ENCODE results near the gene RAP1GAP.
A peak's percentile ranks its signal among the peaks of the same experiment; 100 is the strongest.

Gene RAP1GAP

GRCh38 chr1:21625390-21626190 is 43.6 kb downstream of the RAP1GAP start:
- no peak for DNase-seq (ENCODE audit: low spot score)

GRCh38 chr1:21624571-21625389 is 44.4 kb downstream of the RAP1GAP start:
- no peak for DNase-seq (ENCODE audit: low spot score)

- no peak for DNase-seq (ENCODE audit: low spot score)
Measured at GRCh38 chr1:21623410-21623961, 45.7 kb downstream of the RAP1GAP start.

- DNase-seq (ENCODE audit: low spot score), result peak; percentile 61
Measured at GRCh38 chr1:21622466-21623315, 46.5 kb downstream of the RAP1GAP start.

- DNase-seq (ENCODE audit: low spot score), result no peak
Measured at GRCh38 chr1:21621761-21622436, 47.3 kb downstream of the RAP1GAP start.

- no peak for DNase-seq (ENCODE audit: low spot score)
Measured at GRCh38 chr1:21621051-21621450, 48.1 kb downstream of the RAP1GAP start.

GRCh38 chr1:21620496-21620895 is 48.7 kb downstream of the RAP1GAP start:
- DNase-seq (ENCODE audit: low spot score), result no peak

- no peak for DNase-seq (ENCODE audit: low spot score)
Measured at GRCh38 chr1:21620011-21620410, 49.1 kb downstream of the RAP1GAP start.

- DNase-seq (ENCODE audit: low spot score), result no peak
Measured at GRCh38 chr1:21619375-21619947, 49.7 kb downstream of the RAP1GAP start.

- DNase-seq (ENCODE audit: low spot score), result no peak
Measured at GRCh38 chr1:21618561-21619374, 50.4 kb downstream of the RAP1GAP start.

- DNase-seq (ENCODE audit: low spot score), result no peak
Measured at GRCh38 chr1:21618059-21618458, 51.1 kb downstream of the RAP1GAP start.

GRCh38 chr1:21617126-21617738 is 51.9 kb downstream of the RAP1GAP start:
- DNase-seq (ENCODE audit: low spot score), result no peak

GRCh38 chr1:21616372-21616771 is 52.8 kb downstream of the RAP1GAP start:
- DNase-seq (ENCODE audit: low spot score), result no peak

GRCh38 chr1:21614419-21615115 is 54.6 kb downstream of the RAP1GAP start:
- DNase-seq (ENCODE audit: low spot score), result no peak

GRCh38 chr1:21613072-21613867 is 55.9 kb downstream of the RAP1GAP start:
- peak; percentile 15 for DNase-seq (ENCODE audit: low spot score)

GRCh38 chr1:21612057-21612456 is 57.1 kb downstream of the RAP1GAP start:
- DNase-seq (ENCODE audit: low spot score), result no peak

- no peak for DNase-seq (ENCODE audit: low spot score)
Measured at GRCh38 chr1:21610989-21611785, 58.0 kb downstream of the RAP1GAP start.
